Erythroblast (primary cell): Measurements from ENCODE around the gene NEGR1.
"Not testable (repeated sequence)": the region's sequence is repeated elsewhere in the genome, so short reads cannot be mapped to it uniquely, and the experiment has no call there.

Experiments
- GATA1 ChIP-seq: IDR thresholded peaks from 2 replicates; pipeline ENCODE4 v1.6.1; 2011; ENCODE audit warnings: low read depth, mild to moderate bottlenecking, control low read depth, low read length, moderate library complexity
- POLR2A ChIP-seq: IDR thresholded peaks from 2 replicates; pipeline ENCODE4 v1.6.1; 2011; ENCODE audit warnings: mild to moderate bottlenecking, low read length

- not testable (repeated sequence) for TF ChIP-seq POLR2A, GATA1
These were observed 46.4 kb downstream of the NEGR1 start for GRCh38 chr1:72235931-72236330.
